HEK293T (cell line): ENCODE measurements around the gene COG2.

Experiments used
- BHLHE40 ChIP-seq: fragments of 450-650 bp; IDR thresholded peaks from 2 replicates; pipeline ENCODE4 v1.6.1; 2016; ENCODE audit warnings: mild to moderate bottlenecking, moderate library complexity, borderline replicate concordance
- CTBP1 ChIP-seq: fragments of 450-650 bp; IDR thresholded peaks from 2 replicates; pipeline ENCODE4 v1.6.1; 2016; ENCODE audit warnings: borderline replicate concordance
- ELF4 ChIP-seq: fragments of 450-650 bp; IDR thresholded peaks from 2 replicates; pipeline ENCODE4 v1.6.1; 2017; ENCODE audit warnings: antibody characterized with exemption
- FOXM1 ChIP-seq: fragments of 450-650 bp; IDR thresholded peaks from 2 replicates; pipeline ENCODE4 v1.6.1; 2017; ENCODE audit warnings: mild to moderate bottlenecking, borderline replicate concordance
- HDGF ChIP-seq: fragments of 450-650 bp; IDR thresholded peaks from 2 replicates; pipeline ENCODE4 v1.6.1; 2017; ENCODE audit warnings: antibody characterized with exemption, borderline replicate concordance
- NFRKB ChIP-seq: fragments of 450-650 bp; IDR thresholded peaks from 2 replicates; pipeline ENCODE4 v1.6.1; 2016; ENCODE audit warnings: mild to moderate bottlenecking, moderate library complexity
- PKNOX1 ChIP-seq: fragments of 450-650 bp; IDR thresholded peaks from 2 replicates; pipeline ENCODE4 v1.6.1; 2016
- TARDBP ChIP-seq: fragments of 450-650 bp; IDR thresholded peaks from 2 replicates; pipeline ENCODE4 v1.6.1; 2016

GRCh38 chr1:230624097-230624713 is 18.1 kb upstream of the COG2 start:
- TF ChIP-seq CTBP1 (no peak), HDGF (no peak), NFRKB (no peak), ELF4 (no peak), PKNOX1 (no peak), FOXM1 (no peak), TARDBP (no peak), BHLHE40 (no peak)
